ENCODE data around the gene AKR1C4. TPM values are rescaled to one million over a fixed set of nuclear protein-coding genes. Genes with fewer than 3 reads are reported as not detected.
"Not testable (repeated sequence)": the region's sequence is repeated elsewhere in the genome, so short reads cannot be mapped to it uniquely, and the experiment has no call there.

The AKR1C4 gene
- total RNA-seq, 4 donors from 2014 or later = not detected

- no peak overlapping the region for H3K4me3 ChIP-seq
- intact Hi-C loops (cut with DNase I; ENCODE audit: low total_unique reads) = no loop called here
- H3K4me1 ChIP-seq = no peaks in the 10 kb centered on the region
- H3K36me3 ChIP-seq = no peaks in the 10 kb centered on the region
- H3K27ac ChIP-seq = no peak overlapping the region
- TF ChIP-seq POLR2A (IDR thresholded peaks at IDR 0.05) = no peak
- no peak for TF ChIP-seq CTCF (IDR thresholded peaks at IDR 0.05)
- peaks cover 0 to 9% of the 10 kb centered on the region in 2 donors for H3K9me3 ChIP-seq
- no peak for DNase-seq
- no peaks in the 10 kb centered on the region for H3K27me3 ChIP-seq
Observed at GRCh38 chr10:5165738-5166137, 30.9 kb upstream of the AKR1C4 start.

- Histone ChIP-seq H3K4me3 (no peak overlapping the region), H3K4me1 (no peaks in the 10 kb centered on the region), H3K9me3 (peaks cover 0 to 9% of the 10 kb centered on the region in 2 donors), H3K27ac (no peak overlapping the region), H3K36me3 (no peaks in the 10 kb centered on the region), H3K27me3 (no peaks in the 10 kb centered on the region)
- TF ChIP-seq CTCF (IDR thresholded peaks at IDR 0.05) (no peak), POLR2A (IDR thresholded peaks at IDR 0.05) (no peak)
- DNase-seq = no peak
- intact Hi-C loops (cut with DNase I; ENCODE audit: low total_unique reads) = no loop called here
Observed at GRCh38 chr10:5168897-5169420, 27.7 kb upstream of the AKR1C4 start.

- H3K4me1 ChIP-seq; H3K27ac ChIP-seq; intact Hi-C loops (cut with DNase I; ENCODE audit: low total_unique reads); H3K9me3 ChIP-seq; H3K4me3 ChIP-seq; DNase-seq; H3K27me3 ChIP-seq; H3K36me3 ChIP-seq: not testable (repeated sequence)
Observed at GRCh38 chr10:5175581-5175980, 21.1 kb upstream of the AKR1C4 start.

- H3K27ac ChIP-seq; DNase-seq; H3K4me1 ChIP-seq; intact Hi-C loops (cut with DNase I; ENCODE audit: low total_unique reads); H3K36me3 ChIP-seq; H3K4me3 ChIP-seq; H3K9me3 ChIP-seq; H3K27me3 ChIP-seq: not testable (repeated sequence)
Observed at GRCh38 chr10:5180503-5180902, 16.1 kb upstream of the AKR1C4 start.

- no peak overlapping the region for H3K27ac ChIP-seq
- no peaks in the 10 kb centered on the region for H3K36me3 ChIP-seq
- no peaks in the 10 kb centered on the region for H3K9me3 ChIP-seq
- no peak overlapping the region for H3K4me3 ChIP-seq
- H3K4me1 ChIP-seq = no peaks in the 10 kb centered on the region
- no peak for DNase-seq
- intact Hi-C loops (cut with DNase I; ENCODE audit: low total_unique reads) = no loop called here
- H3K27me3 ChIP-seq = no peaks in the 10 kb centered on the region
- TF ChIP-seq POLR2A (IDR thresholded peaks at IDR 0.05) = no peak
- no peak for TF ChIP-seq CTCF (IDR thresholded peaks at IDR 0.05)
Observed at GRCh38 chr10:5183923-5184322, 12.7 kb upstream of the AKR1C4 start.

GRCh38 chr10:5184987-5185775 is 11.5 kb upstream of the AKR1C4 start, which contains the start of gene AKR1C8:
Gene AKR1C8 (minus strand): TSS chr10:5185150. CDS start chr10:5185104, 46 bp downstream.
- TF ChIP-seq POLR2A (IDR thresholded peaks at IDR 0.05) = no peak
- DNase-seq = no peak
- no peaks in the 10 kb centered on the region for H3K9me3 ChIP-seq

More at GRCh38 chr10:5184987-5185775, 11.5 kb upstream of the AKR1C4 start, which contains the start of gene AKR1C8:
- no peaks in the 10 kb centered on the region for H3K4me1 ChIP-seq
- intact Hi-C loops (cut with DNase I; ENCODE audit: low total_unique reads) = no loop called here
- no peaks in the 10 kb centered on the region for H3K36me3 ChIP-seq
- H3K27ac ChIP-seq = no peak within 1 kb of the TSS
- H3K27me3 ChIP-seq = no peaks in the 10 kb centered on the region
- H3K4me3 ChIP-seq = no peak within 1 kb of the TSS
